ENCODE data around the gene ANKRD16.

- TF ChIP-seq, protein P1, sequence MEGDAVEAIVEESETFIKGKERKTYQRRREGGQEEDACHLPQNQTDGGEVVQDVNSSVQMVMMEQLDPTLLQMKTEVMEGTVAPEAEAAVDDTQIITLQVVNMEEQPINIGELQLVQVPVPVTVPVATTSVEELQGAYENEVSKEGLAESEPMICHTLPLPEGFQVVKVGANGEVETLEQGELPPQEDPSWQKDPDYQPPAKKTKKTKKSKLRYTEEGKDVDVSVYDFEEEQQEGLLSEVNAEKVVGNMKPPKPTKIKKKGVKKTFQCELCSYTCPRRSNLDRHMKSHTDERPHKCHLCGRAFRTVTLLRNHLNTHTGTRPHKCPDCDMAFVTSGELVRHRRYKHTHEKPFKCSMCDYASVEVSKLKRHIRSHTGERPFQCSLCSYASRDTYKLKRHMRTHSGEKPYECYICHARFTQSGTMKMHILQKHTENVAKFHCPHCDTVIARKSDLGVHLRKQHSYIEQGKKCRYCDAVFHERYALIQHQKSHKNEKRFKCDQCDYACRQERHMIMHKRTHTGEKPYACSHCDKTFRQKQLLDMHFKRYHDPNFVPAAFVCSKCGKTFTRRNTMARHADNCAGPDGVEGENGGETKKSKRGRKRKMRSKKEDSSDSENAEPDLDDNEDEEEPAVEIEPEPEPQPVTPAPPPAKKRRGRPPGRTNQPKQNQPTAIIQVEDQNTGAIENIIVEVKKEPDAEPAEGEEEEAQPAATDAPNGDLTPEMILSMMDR (IDR thresholded peaks at IDR 0.05; ENCODE audit: low read depth, low read length), result no peak
- TF ChIP-seq EZH2phosphoT487 (IDR thresholded peaks at IDR 0.05; ENCODE audit: low read depth), result no peak
These were observed 42.7 kb upstream of the ANKRD16 start for GRCh38 chr10:5932345-5932744.

Measured in OCI-LY3 (cell line).